ENCODE data around the gene LZTR1. TPM values are rescaled to one million over a fixed set of nuclear protein-coding genes. Genes with fewer than 3 reads are reported as not detected.

Gene LZTR1
- total and polyA plus RNA-seq, 2 of the 8 experiments (the other 6 are each of a cell fraction or from before 2014, with no cell fraction given) = 22.3 to 31.0 TPM

DNA sequence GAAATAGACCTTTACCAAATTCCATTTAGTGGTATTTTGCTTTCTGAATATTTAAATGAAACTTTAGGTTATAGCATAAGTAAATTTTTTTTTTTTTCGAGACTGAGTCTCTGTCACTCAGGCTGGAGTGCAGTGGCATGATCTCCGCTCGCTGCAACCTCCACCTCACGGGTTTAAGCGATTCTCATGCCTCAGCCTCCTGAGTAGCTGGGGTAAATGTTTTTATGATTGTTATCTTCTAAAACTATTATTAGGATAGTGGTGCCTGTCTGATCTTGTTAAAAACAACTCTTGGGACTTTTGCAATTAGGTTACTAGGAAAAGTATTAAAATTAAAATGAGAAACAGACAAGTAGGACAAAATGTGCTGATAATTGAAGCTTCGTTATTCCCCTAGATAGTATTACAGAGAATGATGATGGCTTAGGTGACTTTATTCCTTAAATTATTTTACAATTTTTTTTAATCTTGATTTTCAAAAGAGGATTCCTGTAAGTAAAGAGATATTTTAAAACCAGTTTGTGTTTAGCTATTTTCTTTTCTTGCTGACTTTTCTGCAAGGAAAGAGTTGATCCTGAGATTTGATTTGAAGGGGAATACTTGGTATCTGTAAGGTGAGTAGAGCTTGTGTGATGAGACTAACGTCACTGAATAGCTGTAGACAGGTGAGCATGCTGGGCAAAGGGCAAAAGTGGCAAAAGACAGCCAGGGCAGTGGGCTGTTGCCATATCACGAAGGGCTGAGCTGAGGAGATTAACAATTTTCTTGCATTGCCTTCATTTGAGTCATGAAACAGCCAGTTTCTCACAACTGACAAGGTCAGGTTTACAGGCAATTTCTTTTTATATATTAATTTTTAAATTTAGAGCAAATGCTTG is 44.1 kb upstream of the LZTR1 start:
- Histone ChIP-seq H2BK5ac (ENCODE audit: low read depth, low read length) (no peak overlapping the region), H3K4ac (replicated peaks; ENCODE audit: insufficient read length, low read depth, low read length) (no peak overlapping the region), H3K23ac (ENCODE audit: insufficient read length) (no peak overlapping the region), H4K8ac (ENCODE audit: extremely low read depth, insufficient read depth, low read length) (no peak overlapping the region), H4K5ac (ENCODE audit: insufficient read length, low read depth, low read length) (no peak overlapping the region), H2AFZ (ENCODE audit: low read length) (no peak overlapping the region), H3K9ac (replicated peaks in 1 of 4; ENCODE audit: extremely low read depth in 1 of 4, low read depth in 3 of 4, low read length in 3 of 4) (no peak overlapping the region), H3K9me3 (ENCODE audit: insufficient read depth in 2 of 2, low read depth in 1 of 2, low read length in 1 of 2) (no peaks in the 10 kb centered on the region), H2AK5ac (ENCODE audit: low read depth, low read length) (no peak overlapping the region), H3K4me2 (ENCODE audit: insufficient read depth in 1 of 2, low read depth in 2 of 2, low read length in 2 of 2) (no peak overlapping the region), H3K36me3 (ENCODE audit: control insufficient read depth in 2 of 4, insufficient read depth in 4 of 4, low read length in 3 of 4) (peaks cover 4 to 39% (median 13%) of the 10 kb centered on the region in 4 experiments; a peak in 7 of 8 replicates), H3K23me2 (ENCODE audit: low read depth, low read length) (no peaks in the 10 kb centered on the region), H4K20me1 (replicated peaks in 1 of 2; ENCODE audit: control insufficient read depth in 1 of 2, insufficient read depth in 2 of 2, low read length in 2 of 2) (peaks cover 31 to 49% of the 10 kb centered on the region in 2 experiments), H3K18ac (ENCODE audit: extremely low read depth, low read length) (no peak overlapping the region), H2BK120ac (replicated peaks; ENCODE audit: low read depth, low read length) (no peak overlapping the region), H3K27ac (ENCODE audit: low read depth, low read length) (no peak overlapping the region), H2BK20ac (ENCODE audit: low read length) (no peak overlapping the region), H2BK15ac (ENCODE audit: low read length) (no peak overlapping the region), H3K79me1 (ENCODE audit: low read depth, low read length) (peaks cover 8% of the 10 kb centered on the region), H3K27me3 (replicated peaks in 1 of 4; ENCODE audit: control insufficient read depth in 3 of 4, extremely low read depth in 1 of 4, insufficient read depth in 3 of 4, low read length in 3 of 4) (no peaks in the 10 kb centered on the region), H4K91ac (replicated peaks; ENCODE audit: insufficient read length, low read length) (no peak overlapping the region), H3K14ac (ENCODE audit: insufficient read length) (no peak overlapping the region), H3K56ac (replicated peaks; ENCODE audit: insufficient read length, low read depth, low read length) (no peak overlapping the region), H2BK12ac (ENCODE audit: low read depth, low read length) (no peak overlapping the region), H3K79me2 (ENCODE audit: control insufficient read depth in 1 of 2, insufficient read depth in 2 of 2, low read length in 2 of 2) (peaks cover 58 to 95% of the 10 kb centered on the region in 2 experiments), H3K4me3 (ENCODE audit: extremely low read depth in 1 of 4, insufficient read depth in 2 of 4, low read depth in 3 of 4, low read length in 4 of 4) (no peak overlapping the region), H3K4me1 (replicated peaks in 1 of 4; ENCODE audit: control insufficient read depth in 3 of 4, insufficient read depth in 4 of 4, low read length in 3 of 4) (peaks cover 0 to 4% (median 0%) of the 10 kb centered on the region in 4 experiments; a peak in 2 of 7 replicates)
- ChIA-PET CTCF (ENCODE audit: partially characterized antibody) (interaction anchor here (0.7 to 2.6 kb wide), 7 partner anchors 11 to 170 kb away, joined by 3 to 7 read pairs (median 4); no protein-coding TSS in a partner anchor), POLR2A (ENCODE audit: partially characterized antibody) (interaction anchor here (0.8 to 1.2 kb wide), 2 partner anchors 11 to 20 kb away, joined by 3 to 4 read pairs; no protein-coding TSS in a partner anchor)
- 95% methylated on average over 8 of the region's 8 CpGs; no CpG with 5 or more reads in 1 of the 2 experiments for WGBS, 2 experiments (ENCODE audit: extremely low coverage in 1 of 2, insufficient coverage in 1 of 2, insufficient read length in 1 of 2, insufficient replicate concordance in 2 of 2, low coverage in 1 of 2, low lambda C conversion rate in 2 of 2, missing lambda C conversion rate in 1 of 2)
- DNase-seq (ENCODE audit: low read depth in 1 of 2, low spot score in 2 of 2) (no peak), FAIRE-seq (no peak)
- TF ChIP-seq RXRA (IDR thresholded peaks at IDR 0.05; ENCODE audit: insufficient read depth, low read depth, low read length) = no peak
- TF ChIP-seq CBX8 (IDR thresholded peaks at IDR 0.05; ENCODE audit: borderline replicate concordance, low read depth, low read length) = no peak
- TF ChIP-seq BCL11A (IDR thresholded peaks at IDR 0.05; ENCODE audit: low read depth in 2 of 2, low read length in 2 of 2) = no peak
- no peak for TF ChIP-seq HDAC6 (IDR thresholded peaks at IDR 0.05; ENCODE audit: low read depth, low read length)
- TF ChIP-seq KDM1A (IDR thresholded peaks at IDR 0.05; ENCODE audit: borderline replicate concordance, low read length) = no peak
- TF ChIP-seq RBBP5 (IDR thresholded peaks at IDR 0.05; ENCODE audit: borderline replicate concordance, low read depth, low read length) = no peak
- no peak for TF ChIP-seq EGR1 (IDR thresholded peaks at IDR 0.05; ENCODE audit: borderline replicate concordance, low read depth, low read length)
- no peak for TF ChIP-seq SUZ12 (IDR thresholded peaks at IDR 0.05; ENCODE audit: low read length)
- TF ChIP-seq YY1 (IDR thresholded peaks at IDR 0.05; ENCODE audit: low read depth, low read length) = no peak
- no peak for TF ChIP-seq ATF2 (IDR thresholded peaks at IDR 0.05; ENCODE audit: low read length)
